ENCODE data around the gene POLR3B. TPM values are rescaled to one million over a fixed set of nuclear protein-coding genes. Genes with fewer than 3 reads are reported as not detected.

Gene POLR3B
- total RNA-seq, 4 donors from 2014 or later = 4.7 to 13.0 (median 5.6) TPM

- TF ChIP-seq CTCF (IDR thresholded peaks at IDR 0.05; ENCODE audit: low read depth) = no peak
Observed at GRCh38 chr12:106433055-106433454, 75.5 kb downstream of the POLR3B start.

- TF ChIP-seq CTCF (IDR thresholded peaks at IDR 0.05; ENCODE audit: low read depth) = no peak
Observed at GRCh38 chr12:106434526-106434925, 77.0 kb downstream of the POLR3B start.

GRCh38 chr12:106436164-106436563 is 78.6 kb downstream of the POLR3B start:
- no peak for TF ChIP-seq CTCF (IDR thresholded peaks at IDR 0.05; ENCODE audit: low read depth)

GRCh38 chr12:106442575-106442974 is 85.0 kb downstream of the POLR3B start:
- TF ChIP-seq CTCF (IDR thresholded peaks at IDR 0.05; ENCODE audit: low read depth) = no peak

GRCh38 chr12:106445053-106445452 is 87.5 kb downstream of the POLR3B start:
- no peak for TF ChIP-seq CTCF (IDR thresholded peaks at IDR 0.05; ENCODE audit: low read depth)

GRCh38 chr12:106445959-106446358 is 88.4 kb downstream of the POLR3B start:
- TF ChIP-seq CTCF (IDR thresholded peaks at IDR 0.05; ENCODE audit: low read depth) = no peak

- no peak for TF ChIP-seq CTCF (IDR thresholded peaks at IDR 0.05; ENCODE audit: low read depth)
Observed at GRCh38 chr12:106446419-106447092, 89.0 kb downstream of the POLR3B start.

All from subcutaneous adipose tissue (tissue), 4 donors.